ENCODE results near the gene ZBTB7C. TPM values are rescaled to one million over a fixed set of nuclear protein-coding genes. Genes with fewer than 3 reads are reported as not detected.
A peak's percentile ranks its signal among the peaks of the same experiment; 100 is the strongest.

ZBTB7C gene
- total RNA-seq, 1 donor from 2014 or later = under 0.01 TPM

DNA sequence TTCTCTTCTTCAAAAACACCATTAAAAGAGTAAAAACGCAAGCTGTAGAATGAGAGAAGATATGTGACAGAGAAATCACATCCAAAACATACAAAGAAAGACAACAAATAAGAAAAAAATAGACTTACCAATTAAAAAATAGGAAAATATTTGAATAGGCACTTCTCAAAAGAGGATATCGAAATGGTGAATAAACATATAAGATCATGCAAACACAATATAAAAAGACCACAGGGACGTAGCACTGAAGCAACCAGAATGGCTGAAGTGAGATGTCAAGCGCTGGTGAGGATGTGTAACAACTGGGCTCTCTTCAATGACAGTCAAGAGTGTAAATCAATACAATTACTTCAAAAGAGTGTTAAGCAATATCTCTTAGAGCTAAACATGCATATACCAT lies 202.3 kb downstream of the ZBTB7C start:
- DNase-seq (ENCODE audit: low read depth) (no peak), FAIRE-seq (no peak)
- no peaks in the 10 kb centered on the region for H3K27me3 ChIP-seq (ENCODE audit: control insufficient read depth, insufficient read depth, low read length)
- no peaks in the 10 kb centered on the region for H3K36me3 ChIP-seq (ENCODE audit: control insufficient read depth, insufficient read depth, low read length)
- H3K4me3 ChIP-seq (ENCODE audit: low read depth, low read length) = no peak overlapping the region
- TF ChIP-seq, protein P1, sequence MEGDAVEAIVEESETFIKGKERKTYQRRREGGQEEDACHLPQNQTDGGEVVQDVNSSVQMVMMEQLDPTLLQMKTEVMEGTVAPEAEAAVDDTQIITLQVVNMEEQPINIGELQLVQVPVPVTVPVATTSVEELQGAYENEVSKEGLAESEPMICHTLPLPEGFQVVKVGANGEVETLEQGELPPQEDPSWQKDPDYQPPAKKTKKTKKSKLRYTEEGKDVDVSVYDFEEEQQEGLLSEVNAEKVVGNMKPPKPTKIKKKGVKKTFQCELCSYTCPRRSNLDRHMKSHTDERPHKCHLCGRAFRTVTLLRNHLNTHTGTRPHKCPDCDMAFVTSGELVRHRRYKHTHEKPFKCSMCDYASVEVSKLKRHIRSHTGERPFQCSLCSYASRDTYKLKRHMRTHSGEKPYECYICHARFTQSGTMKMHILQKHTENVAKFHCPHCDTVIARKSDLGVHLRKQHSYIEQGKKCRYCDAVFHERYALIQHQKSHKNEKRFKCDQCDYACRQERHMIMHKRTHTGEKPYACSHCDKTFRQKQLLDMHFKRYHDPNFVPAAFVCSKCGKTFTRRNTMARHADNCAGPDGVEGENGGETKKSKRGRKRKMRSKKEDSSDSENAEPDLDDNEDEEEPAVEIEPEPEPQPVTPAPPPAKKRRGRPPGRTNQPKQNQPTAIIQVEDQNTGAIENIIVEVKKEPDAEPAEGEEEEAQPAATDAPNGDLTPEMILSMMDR (IDR thresholded peaks at IDR 0.05; ENCODE audit: insufficient read depth, low read length, severe bottlenecking) = no peak

DNA sequence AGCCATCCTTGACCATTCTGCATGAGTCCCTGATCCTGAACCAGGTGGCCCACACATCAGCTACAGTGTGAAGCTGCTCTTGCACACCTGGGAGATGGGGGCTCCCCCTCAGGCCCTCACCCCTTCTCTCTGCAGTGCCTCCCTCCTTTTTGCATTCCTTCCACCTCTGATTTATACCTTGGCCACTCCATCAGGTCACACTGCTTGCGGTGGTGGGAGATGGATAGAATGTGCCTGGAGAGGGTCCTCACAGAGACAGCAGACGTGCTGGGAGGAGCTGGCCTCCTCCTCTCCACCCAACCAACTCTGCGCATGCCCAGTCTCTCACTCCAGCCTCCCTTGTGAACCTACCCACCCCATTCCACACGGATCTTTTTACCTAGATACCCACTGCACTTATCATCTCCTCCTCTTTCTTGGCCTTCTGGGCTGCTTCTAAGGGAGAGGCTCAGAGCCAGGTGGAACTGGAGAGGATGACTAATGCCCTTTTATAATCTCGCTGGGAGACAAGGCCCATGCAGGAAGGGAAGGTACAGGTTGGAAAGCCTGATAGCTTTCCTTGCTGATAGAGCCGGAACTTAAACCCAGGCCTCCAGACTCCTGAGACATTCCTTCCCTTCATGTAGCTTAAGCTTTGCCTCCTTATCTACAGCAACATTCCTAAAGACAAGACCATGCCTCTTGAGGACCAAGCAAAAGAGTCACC lies 205.1 kb downstream of the ZBTB7C start:
- no peak for FAIRE-seq
- TF ChIP-seq, protein P1 (IDR thresholded peaks at IDR 0.05; ENCODE audit: insufficient read depth, low read length, severe bottlenecking) = no peak
- no peaks in the 10 kb centered on the region for H3K27me3 ChIP-seq (ENCODE audit: control insufficient read depth, insufficient read depth, low read length)
- no peak overlapping the region for H3K4me3 ChIP-seq (ENCODE audit: low read depth, low read length)
- no peaks in the 10 kb centered on the region for H3K36me3 ChIP-seq (ENCODE audit: control insufficient read depth, insufficient read depth, low read length)
- DNase-seq (ENCODE audit: low read depth) = peak; percentile 58

DNA sequence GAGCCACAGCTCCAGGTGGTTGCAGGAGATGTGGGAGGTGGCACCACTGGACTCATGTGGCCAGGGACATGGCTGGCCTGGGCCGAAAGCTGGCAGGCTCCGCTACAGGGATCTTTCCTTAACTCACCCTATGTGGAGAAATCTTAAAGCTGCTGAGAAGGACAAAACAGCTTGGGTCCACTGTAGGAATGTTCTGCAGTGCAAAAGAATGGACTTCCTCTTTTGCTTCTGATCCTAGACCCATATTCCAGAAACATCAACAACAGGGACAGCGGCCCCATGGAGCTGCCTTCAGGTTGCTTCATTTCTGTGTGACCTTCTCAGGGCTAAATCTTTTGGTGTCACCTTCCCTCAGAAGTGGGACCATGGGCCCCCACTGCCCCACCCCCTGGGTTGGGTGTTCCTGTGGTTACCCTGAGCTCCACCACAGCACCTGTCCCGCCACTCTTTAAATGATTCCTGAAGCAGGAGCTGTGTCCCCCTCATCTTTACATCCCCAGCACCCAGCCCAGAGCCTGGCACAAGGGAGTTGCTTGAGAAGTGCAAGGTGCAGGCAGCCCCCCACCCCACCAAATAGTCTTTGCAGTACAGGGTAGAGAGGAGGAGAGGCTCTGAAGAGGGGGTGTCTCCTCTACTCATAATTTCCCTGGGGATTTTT lies 205.8 kb downstream of the ZBTB7C start:
- DNase-seq (ENCODE audit: low read depth) (no peak), FAIRE-seq (no peak)
- TF ChIP-seq, protein P1 (IDR thresholded peaks at IDR 0.05; ENCODE audit: insufficient read depth, low read length, severe bottlenecking) = no peak
- H3K27me3 ChIP-seq (ENCODE audit: control insufficient read depth, insufficient read depth, low read length) = no peaks in the 10 kb centered on the region
- H3K36me3 ChIP-seq (ENCODE audit: control insufficient read depth, insufficient read depth, low read length) = no peaks in the 10 kb centered on the region
- no peak overlapping the region for H3K4me3 ChIP-seq (ENCODE audit: low read depth, low read length)

DNA sequence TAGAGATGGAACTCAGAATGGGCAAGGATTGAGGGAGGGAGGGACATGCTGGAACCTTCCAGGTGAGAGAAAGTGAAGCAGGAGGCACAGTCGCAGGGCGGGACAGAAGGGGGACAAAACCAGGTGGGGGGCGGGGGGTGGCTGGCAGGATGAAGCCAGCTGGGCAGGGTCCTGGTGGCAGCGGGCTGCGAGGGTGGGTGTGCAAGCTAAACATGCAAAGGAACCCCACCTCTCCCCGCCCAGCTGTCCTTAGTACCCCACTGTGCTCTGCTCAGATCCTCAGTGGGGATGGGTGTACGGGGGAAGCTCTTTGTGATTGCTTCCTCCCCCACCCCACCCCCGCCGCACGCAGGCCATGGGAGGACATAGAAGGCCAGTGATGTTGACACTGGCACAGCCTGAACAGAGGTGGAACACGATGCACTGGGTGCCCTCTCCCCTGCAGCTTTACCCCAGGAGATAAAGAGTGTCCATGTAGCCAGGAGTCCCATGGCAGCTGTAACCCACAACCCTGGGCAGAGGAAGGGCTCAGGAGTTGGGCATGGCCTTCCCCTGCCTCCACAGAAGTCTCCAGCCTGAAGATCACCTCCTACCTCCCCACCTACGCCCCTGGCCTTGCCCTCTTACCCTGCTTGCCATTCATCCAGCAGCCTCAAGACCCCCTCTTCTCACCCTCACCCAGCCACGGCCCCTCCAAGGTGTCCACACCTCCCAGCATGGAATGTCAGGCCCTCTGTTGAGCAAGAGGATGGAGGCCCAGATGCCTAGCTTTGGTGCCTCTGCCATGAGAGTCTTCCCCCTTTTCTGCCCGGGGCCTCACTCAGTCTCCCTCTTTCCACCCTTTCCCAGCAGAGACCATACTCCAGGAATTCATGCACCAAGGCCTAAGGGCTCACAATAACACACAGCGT lies 206.6 kb downstream of the ZBTB7C start:
- DNase-seq (ENCODE audit: low read depth) = no peak
- TF ChIP-seq, protein P1 (IDR thresholded peaks at IDR 0.05; ENCODE audit: insufficient read depth, low read length, severe bottlenecking) = no peak
- no peaks in the 10 kb centered on the region for H3K27me3 ChIP-seq (ENCODE audit: control insufficient read depth, insufficient read depth, low read length)
- no peaks in the 10 kb centered on the region for H3K36me3 ChIP-seq (ENCODE audit: control insufficient read depth, insufficient read depth, low read length)
- no peak overlapping the region for H3K4me3 ChIP-seq (ENCODE audit: low read depth, low read length)
- FAIRE-seq = no peak

DNA sequence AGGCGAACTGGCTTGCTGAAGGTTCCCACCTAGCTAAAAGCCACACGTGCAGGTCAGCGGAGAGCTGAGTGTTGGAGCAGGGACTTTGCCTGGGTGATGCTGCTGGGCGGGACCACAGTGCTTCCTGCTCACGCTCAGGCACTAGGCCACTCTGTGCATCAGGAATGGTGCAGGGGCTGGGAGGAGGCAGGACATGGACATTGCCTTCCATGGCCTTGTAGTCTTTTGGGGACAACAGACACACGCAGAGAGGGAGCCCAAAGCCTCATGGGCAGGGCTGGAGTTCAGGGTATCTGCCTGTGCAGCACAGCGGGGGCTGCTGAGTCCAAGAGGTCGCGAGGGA lies 207.2 kb downstream of the ZBTB7C start:
- DNase-seq (ENCODE audit: low read depth) (no peak), FAIRE-seq (peak; percentile 58)
- no peaks in the 10 kb centered on the region for H3K27me3 ChIP-seq (ENCODE audit: control insufficient read depth, insufficient read depth, low read length)
- TF ChIP-seq, protein P1 (IDR thresholded peaks at IDR 0.05; ENCODE audit: insufficient read depth, low read length, severe bottlenecking) = no peak
- H3K36me3 ChIP-seq (ENCODE audit: control insufficient read depth, insufficient read depth, low read length) = no peaks in the 10 kb centered on the region
- H3K4me3 ChIP-seq (ENCODE audit: low read depth, low read length) = no peak overlapping the region

Data from bronchial epithelial cell (primary cell).